ENCODE data around the gene LDB2.
"Not testable (repeated sequence)": the region's sequence is repeated elsewhere in the genome, so short reads cannot be mapped to it uniquely, and the experiment has no call there.

LDB2 gene

DNA sequence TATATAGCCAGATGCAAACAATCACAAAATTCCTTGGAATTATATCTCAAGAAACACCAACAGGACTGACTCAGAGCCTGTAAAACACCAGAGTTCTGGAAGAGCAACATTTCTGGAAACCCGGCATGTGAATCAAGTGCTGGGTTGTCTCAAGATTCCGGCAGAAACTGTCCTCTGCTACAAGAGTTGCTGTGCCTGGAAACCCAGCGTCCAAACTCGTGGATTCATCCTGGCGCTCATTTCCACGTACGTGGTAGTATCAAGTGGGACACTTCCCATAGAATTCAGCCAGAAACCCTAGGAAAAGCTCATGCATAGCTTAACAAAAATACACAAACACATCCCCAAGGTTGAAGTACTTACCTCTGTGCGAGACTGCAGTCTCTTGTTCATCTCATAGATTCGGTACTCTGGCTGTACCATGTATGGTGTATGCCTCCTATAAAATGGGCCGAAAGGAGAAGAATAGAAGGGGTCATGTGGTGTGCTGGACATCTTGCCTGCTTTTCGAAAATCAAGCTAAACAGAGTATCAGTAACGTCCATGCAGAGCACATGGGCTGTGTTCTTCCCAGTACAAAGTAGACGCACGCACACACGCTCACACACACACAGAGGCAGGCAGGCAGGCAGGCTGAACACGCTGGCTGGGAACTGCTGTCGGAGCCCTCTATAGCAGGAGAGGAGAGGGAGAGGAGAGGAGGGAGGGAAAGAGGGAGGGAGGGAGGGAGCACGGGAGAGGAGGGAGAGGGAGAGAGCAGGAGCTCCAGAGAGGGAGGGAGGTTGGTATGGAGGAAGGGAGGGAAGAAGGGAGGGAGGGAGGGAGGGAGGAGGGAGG lies at the start of gene LDB2:
LDB2 (minus strand) TSS at position 655 of the 837 bp plus-strand sequence.
- no peak for DNase-seq (ENCODE audit: low spot score)

DNA sequence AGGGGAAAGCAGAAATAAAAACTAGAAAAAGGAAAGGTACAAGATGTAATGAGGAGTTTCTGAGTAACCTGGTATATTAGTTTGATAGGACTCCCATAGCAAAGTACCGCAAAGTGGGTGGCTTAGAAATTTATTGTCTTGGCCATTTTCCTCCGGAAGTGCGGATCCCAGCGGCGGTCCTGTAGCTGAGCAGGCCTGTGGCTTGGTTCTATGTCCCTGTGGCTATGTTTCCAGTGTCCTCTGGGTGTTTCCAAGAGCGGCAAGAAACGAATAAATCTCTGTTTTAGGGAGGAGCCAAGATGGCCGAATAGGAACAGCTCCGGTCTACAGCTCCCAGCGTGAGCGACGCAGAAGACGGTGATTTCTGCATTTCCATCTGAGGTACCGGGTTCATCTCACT lies 44.0 kb upstream of the LDB2 start:
- DNase-seq (ENCODE audit: low spot score), result no peak

DNA sequence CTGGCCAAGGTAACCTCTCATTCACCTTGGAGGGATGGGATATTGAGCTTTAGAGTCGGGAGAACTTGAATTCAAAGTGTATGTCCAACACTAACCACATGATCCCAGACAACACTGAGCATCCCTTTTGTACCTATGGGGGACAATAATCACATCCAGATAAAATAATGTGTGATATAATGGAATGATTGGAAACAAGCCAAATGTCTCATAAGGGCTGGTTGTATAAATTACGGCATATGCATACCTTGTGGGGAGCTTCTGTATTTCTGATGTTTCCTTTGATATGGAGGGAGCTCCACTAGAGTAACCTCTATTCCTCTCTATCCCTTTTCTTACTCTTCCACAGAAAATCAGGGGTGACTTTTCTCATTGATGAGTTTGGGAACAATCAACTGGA lies 40.7 kb upstream of the LDB2 start:
- no peak for DNase-seq (ENCODE audit: low spot score)

GRCh38 chr4:16938512-16939040 lies 40.1 kb upstream of the LDB2 start:
- no peak for DNase-seq (ENCODE audit: low spot score)

GRCh38 chr4:16931339-16932305 lies 33.2 kb upstream of the LDB2 start:
- DNase-seq (ENCODE audit: low spot score), result no peak

- DNase-seq (ENCODE audit: low spot score), result no peak
These were observed 27.8 kb upstream of the LDB2 start for GRCh38 chr4:16926214-16926613.

GRCh38 chr4:16918716-16919115 lies 20.3 kb upstream of the LDB2 start:
- DNase-seq (ENCODE audit: low spot score), result not testable (repeated sequence)

DNA sequence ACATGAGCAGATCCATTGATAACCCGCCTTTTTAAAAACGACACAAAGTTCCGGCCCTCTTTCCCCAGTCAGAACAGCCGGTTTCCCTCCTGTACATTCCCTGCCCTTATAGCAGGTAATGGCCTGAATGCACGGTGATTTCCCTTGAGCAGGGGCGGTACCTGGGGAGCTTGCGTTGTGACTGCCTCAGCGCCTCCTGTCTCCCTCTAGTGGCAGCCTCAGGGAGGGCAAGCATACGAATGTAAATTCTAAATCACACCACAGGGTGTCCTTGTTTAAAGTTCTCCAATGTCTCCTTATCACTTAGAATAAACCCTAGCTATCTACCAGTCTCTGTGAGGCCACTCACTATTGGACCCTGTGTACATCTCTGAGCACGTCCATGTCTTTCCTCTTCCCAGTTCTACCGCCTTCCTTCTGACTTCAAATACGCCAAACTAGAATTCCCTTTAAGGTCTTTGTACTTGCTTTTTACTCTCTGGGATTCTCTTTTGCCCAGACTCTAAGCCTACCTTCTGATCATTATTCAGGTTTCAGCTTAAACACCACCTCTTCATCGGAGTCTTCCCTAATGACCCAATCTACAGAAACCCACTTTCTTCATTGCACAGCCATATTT lies 18.4 kb upstream of the LDB2 start:
- DNase-seq (ENCODE audit: low spot score), result peak; percentile 62

GRCh38 chr4:16916031-16916430 lies 17.6 kb upstream of the LDB2 start:
- DNase-seq (ENCODE audit: low spot score), result no peak

GRCh38 chr4:16914208-16914607 lies 15.8 kb upstream of the LDB2 start:
- DNase-seq (ENCODE audit: low spot score), result peak; percentile 16

GRCh38 chr4:16912896-16913295 lies 14.5 kb upstream of the LDB2 start:
- DNase-seq (ENCODE audit: low spot score), result no peak

DNA sequence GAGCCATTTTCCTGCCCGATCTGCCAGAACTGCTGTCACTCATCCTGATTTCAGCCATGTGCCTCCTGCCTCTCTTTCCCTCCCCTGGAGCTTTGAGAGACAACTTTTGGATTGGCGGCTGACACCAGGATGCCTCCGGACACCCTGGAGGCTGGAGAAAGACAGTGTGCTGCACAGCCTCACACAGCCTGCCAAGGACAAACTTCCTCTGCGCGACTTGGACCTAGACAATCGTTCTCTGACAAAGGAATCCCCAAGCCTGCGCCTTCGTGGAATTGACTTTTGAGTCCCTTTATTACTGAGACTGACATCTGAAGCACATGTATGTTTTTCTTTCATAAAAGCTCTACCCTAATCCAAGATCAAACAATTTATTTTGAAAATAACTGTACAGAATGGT lies 10.8 kb upstream of the LDB2 start:
- no peak for DNase-seq (ENCODE audit: low spot score)

- DNase-seq (ENCODE audit: low spot score), result no peak
These were observed 10.1 kb upstream of the LDB2 start for GRCh38 chr4:16908377-16909021.

- no peak for DNase-seq (ENCODE audit: low spot score)
These were observed 1.9 kb upstream of the LDB2 start for GRCh38 chr4:16900325-16900724.

DNA sequence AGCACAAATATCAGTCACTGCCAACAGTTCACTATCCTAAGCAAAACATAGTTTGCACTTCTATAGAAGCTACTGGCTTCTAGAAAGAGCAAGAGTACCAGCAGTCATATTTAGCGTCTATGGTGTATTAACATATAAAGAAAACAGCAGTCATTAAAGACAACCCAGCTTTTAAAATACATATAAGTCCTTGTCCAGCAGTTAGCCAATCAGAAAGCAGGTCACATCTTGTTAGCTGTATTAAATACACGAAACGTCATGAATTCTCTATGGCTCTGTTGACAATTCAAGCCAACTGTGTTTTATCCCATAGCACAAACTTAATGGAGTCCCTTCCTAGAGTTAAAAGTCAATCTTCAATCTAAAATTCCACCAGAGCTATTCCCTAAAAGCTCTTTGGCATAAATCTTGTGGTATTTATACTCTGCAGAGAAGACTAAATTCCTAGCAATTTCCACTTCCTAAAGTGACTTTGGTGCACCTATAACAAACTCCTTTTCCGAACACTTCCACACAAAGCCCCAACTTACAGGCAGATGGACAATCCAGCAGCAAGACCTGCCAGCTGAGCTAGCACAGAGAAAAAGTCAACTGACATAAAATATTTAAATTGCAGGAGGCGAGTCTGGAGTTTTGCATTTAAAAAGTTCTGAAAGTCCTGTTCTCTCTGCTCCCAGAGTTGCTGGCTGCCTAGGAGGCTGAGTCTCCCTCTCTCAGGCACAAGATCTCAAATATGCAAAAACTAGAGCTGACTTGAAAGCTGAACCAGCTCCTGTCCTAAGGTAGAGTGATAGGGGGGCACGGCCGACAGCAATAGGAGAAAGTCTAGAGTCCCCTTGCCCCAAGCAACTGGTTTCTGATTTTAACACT lies 1.3 kb downstream of the LDB2 start:
- no peak for DNase-seq (ENCODE audit: low spot score)

DNA sequence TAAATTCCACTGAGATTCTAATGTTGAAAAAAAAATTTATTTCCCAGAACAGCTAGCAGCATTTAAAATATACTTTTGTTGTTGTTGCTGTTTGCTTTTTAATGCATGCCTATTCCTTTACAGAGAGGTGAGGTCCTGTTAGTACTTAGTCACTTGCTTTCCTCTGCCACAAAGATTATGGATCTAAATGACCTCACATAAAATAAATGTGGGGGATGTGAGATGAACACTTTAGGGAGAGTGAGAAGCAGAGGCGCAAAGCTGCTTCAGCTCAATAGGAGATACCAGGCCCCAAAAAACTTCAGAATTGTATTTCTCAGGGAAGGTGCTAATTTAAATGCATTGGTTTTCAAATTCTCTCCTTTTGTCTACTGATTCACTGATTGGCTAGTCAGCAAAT lies 4.0 kb downstream of the LDB2 start:
- DNase-seq (ENCODE audit: low spot score), result no peak

DNA sequence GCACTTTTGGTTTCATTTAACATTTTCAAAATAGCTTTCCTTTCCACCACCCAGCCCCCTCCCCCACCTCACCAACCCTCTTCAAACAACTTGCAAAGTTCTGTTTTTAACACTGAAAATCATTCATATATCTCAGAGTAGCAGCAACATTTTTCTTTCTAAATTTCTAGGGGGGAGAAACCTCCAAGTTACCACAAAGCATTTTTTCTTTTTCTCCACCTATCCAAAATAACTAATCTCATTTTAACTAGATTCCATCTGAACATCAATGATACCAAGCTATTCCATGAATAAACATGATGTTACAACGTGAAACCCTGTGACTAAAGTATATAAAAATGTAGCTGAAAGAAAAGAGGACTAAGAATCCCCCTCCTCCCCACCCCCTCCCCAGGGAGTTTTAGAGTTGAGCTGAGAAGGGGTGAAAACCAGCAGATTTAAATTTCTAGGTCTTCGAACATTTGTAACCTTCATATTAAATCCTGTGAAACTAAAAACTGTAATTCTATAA lies 5.2 kb downstream of the LDB2 start:
- DNase-seq (ENCODE audit: low spot score), result no peak

DNA sequence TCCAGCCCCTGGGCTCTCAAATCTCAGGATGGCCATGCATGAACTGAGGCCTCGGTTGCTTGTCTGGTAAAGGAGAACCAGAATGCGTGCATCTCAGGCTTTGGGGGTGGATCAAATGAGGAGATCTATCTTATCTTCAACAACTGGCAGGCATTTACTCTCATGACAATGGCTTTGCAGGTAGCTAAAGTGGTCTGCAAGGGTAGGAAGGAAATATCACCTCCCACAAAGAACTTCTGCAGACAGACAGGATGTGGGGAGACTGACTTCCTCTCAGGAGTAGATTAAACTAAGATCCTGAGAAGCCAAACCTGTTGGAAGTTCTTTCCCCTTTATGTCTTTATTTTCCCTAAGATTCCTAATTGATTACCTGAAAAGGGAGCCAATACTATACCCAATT lies 7.8 kb downstream of the LDB2 start:
- DNase-seq (ENCODE audit: low spot score), result no peak

DNA sequence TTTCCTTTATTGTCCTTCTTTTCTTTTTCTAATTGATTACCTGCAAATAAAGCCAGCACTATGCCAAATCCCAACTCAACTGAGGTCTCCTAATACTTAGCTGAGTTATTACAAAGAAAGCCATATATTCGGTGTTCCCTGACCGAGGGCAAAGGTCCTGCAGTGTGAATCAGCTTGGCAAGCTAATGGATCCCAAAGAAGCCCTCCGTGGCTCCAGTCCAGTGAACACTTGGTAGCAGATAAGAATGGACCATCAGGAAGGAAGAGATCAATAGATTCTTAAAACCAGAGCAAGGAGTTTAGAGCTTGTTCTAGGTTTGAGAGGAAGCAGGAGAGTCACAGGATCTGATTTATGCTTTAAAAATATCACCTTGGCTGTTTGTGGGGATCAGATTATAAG lies 8.5 kb downstream of the LDB2 start:
- no peak for DNase-seq (ENCODE audit: low spot score)

DNA sequence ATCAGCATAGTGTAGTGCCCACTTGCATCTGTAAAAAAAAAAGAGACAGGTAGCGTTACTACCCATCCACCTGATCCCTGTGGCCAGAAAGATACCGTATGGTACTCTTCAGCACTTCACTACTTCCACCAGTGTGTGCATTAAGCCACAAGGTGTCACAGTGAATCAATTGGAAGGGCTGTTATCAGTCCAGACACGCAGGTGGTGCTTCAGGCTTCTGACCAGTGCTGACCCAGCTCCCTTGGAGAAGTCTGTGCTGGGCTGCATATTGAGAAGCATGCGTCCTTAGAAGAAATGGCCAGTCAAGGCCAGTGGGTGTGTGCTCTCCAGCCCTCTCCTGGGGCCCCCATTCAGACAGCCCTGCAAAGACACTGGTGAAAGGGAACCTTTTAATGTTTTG lies 10.6 kb downstream of the LDB2 start:
- DNase-seq (ENCODE audit: low spot score), result no peak

Data from SW480 (cell line).